ENCODE data around the gene AKR1A1.
A peak's percentile ranks its signal among the peaks of the same experiment; 100 is the strongest.
"Not testable (repeated sequence)": the region's sequence is repeated elsewhere in the genome, so short reads cannot be mapped to it uniquely, and the experiment has no call there.

Gene AKR1A1

GRCh38 chr1:45550401-45551351 is at the start of gene AKR1A1:
AKR1A1 (plus strand) TSS chr1:45550826; CDS start chr1:45561795, 10,969 bp downstream.
- peak; percentile 85 for DNase-seq

- no peak for DNase-seq
Observed at GRCh38 chr1:45501505-45501859, 49.1 kb upstream of the AKR1A1 start.

- no peak for DNase-seq
Observed at GRCh38 chr1:45503462-45504360, 46.9 kb upstream of the AKR1A1 start.

- DNase-seq: no peak
Observed at GRCh38 chr1:45507195-45507594, 43.4 kb upstream of the AKR1A1 start.

- DNase-seq: no peak
Observed at GRCh38 chr1:45507893-45508292, 42.7 kb upstream of the AKR1A1 start.

GRCh38 chr1:45508295-45509151 is 42.1 kb upstream of the AKR1A1 start:
- no peak for DNase-seq

GRCh38 chr1:45510036-45510971 is 40.3 kb upstream of the AKR1A1 start:
- no peak for DNase-seq

GRCh38 chr1:45510972-45511527 is 39.6 kb upstream of the AKR1A1 start:
- no peak for DNase-seq

GRCh38 chr1:45512641-45513054 is 38.0 kb upstream of the AKR1A1 start:
- DNase-seq: peak; percentile 70

- not testable (repeated sequence) for DNase-seq
Observed at GRCh38 chr1:45513532-45514260, 36.9 kb upstream of the AKR1A1 start.

GRCh38 chr1:45516036-45516435 is 34.6 kb upstream of the AKR1A1 start:
- no peak for DNase-seq

- DNase-seq: no peak
Observed at GRCh38 chr1:45516465-45516864, 34.2 kb upstream of the AKR1A1 start.

GRCh38 chr1:45518366-45518765 is 32.3 kb upstream of the AKR1A1 start:
- not testable (repeated sequence) for DNase-seq

GRCh38 chr1:45518910-45519309 is 31.7 kb upstream of the AKR1A1 start:
- no peak for DNase-seq

- DNase-seq: not testable (repeated sequence)
Observed at GRCh38 chr1:45519774-45520173, 30.9 kb upstream of the AKR1A1 start.

- peak; percentile 97 for DNase-seq
Observed at GRCh38 chr1:45521413-45522323, 29.0 kb upstream of the AKR1A1 start, which contains the start of gene PRDX1. PRDX1 (minus strand) TSS chr1:45521884; CDS start chr1:45519043, 2,841 bp downstream.

GRCh38 chr1:45522324-45523104 is 28.1 kb upstream of the AKR1A1 start:
- no peak for DNase-seq

GRCh38 chr1:45523516-45523915 is 27.1 kb upstream of the AKR1A1 start:
- DNase-seq: not testable (repeated sequence)

All from CD4-positive, alpha-beta T cell treated with Interleukin-17A for 1 hour (primary cell).